HEK293 (cell line): ENCODE results near the gene LHFPL3.

Experiments
- CTCF ChIA-PET: fragments of 350-600 bp; formaldehyde crosslinking; extraction: SDS; loops from one replicate; lab custom pipeline; 2021; ENCODE audit warnings: antibody characterized with exemption; lab: Yijun Ruan, JAX
- POLR2A ChIA-PET: fragments of 300-600 bp; formaldehyde crosslinking; extraction: SDS; loops from one replicate; lab custom pipeline; 2020; ENCODE audit warnings: antibody characterized with exemption, inconsistent platforms; lab: Yijun Ruan, JAX
- H3K27ac ChIP-seq: fragments of 200-500 bp; sonication (Bioruptor generic); 2 replicates; pipeline ENCODE4 v1.5.1; 2014; ENCODE audit warnings: low read depth, low read length, control low read depth, inconsistent platforms; ENCODE audit errors: extremely low read depth
- H3K36me3 ChIP-seq, 2 experiments: fragments of 200-500 bp in 1 of 2; sonication (Bioruptor generic) in 1 of 2; 1 replicate in 1 of 2; 2 replicates in 1 of 2; pipeline ENCODE4 v1.5.1; 2014 to 2017; ENCODE audit warnings: inconsistent platforms in 2 of 2, low read length in 2 of 2; ENCODE audit not compliant: control insufficient read depth in 2 of 2, insufficient read depth in 1 of 2
- H3K4me1 ChIP-seq: fragments of 200-500 bp; sonication (Bioruptor generic); 2 replicates; pipeline ENCODE4 v1.5.1; 2014; ENCODE audit warnings: mild to moderate bottlenecking, low read length, inconsistent platforms; ENCODE audit not compliant: control insufficient read depth, insufficient read depth
- H3K4me3 ChIP-seq: 2 replicates; pipeline ENCODE4 v1.5.1; 2011; ENCODE audit warnings: low read depth, mild to moderate bottlenecking, control low read depth, low read length, moderate library complexity
- H3K9me3 ChIP-seq: fragments of 200-500 bp; sonication (Bioruptor generic); 2 replicates; pipeline ENCODE4 v1.5.1; 2014; ENCODE audit warnings: low read depth, low read length, inconsistent platforms; ENCODE audit not compliant: control insufficient read depth, insufficient read depth
- CTCF ChIP-seq: fragments of 450-650 bp; formaldehyde crosslinking; IDR thresholded peaks from 2 replicates; pipeline ENCODE4 v1.5.1; 2016; ENCODE audit warnings: missing biosample characterization, missing genetic modification characterization
- KLF7 ChIP-seq: fragments of 450-650 bp; formaldehyde crosslinking; IDR thresholded peaks from 2 replicates; pipeline ENCODE4 v1.5.1; 2016; ENCODE audit warnings: missing biosample characterization, missing genetic modification characterization, borderline replicate concordance
- MEIS1 ChIP-seq: sonication (generic); formaldehyde crosslinking; IDR thresholded peaks from 2 replicates; pipeline ENCODE4 v1.8.1; 2022; ENCODE audit warnings: missing genetic modification reagents, mild to moderate bottlenecking, borderline replicate concordance
- PRDM10 ChIP-seq: fragments of 450-650 bp; formaldehyde crosslinking; IDR thresholded peaks from 2 replicates; pipeline ENCODE4 v1.5.1; 2016; ENCODE audit warnings: missing biosample characterization, missing genetic modification characterization
- REPIN1 ChIP-seq: fragments of 450-650 bp; formaldehyde crosslinking; IDR thresholded peaks from 2 replicates; pipeline ENCODE4 v1.5.1; 2017; ENCODE audit warnings: missing biosample characterization, missing genetic modification characterization, low read depth
- ZBTB10 ChIP-seq: fragments of 450-650 bp; formaldehyde crosslinking; IDR thresholded peaks from 2 replicates; pipeline ENCODE4 v1.5.1; 2016; ENCODE audit warnings: missing biosample characterization, missing genetic modification characterization
- ZBTB49 ChIP-seq: fragments of 450-650 bp; formaldehyde crosslinking; IDR thresholded peaks from 2 replicates; pipeline ENCODE4 v1.5.1; 2016; ENCODE audit warnings: missing biosample characterization, missing genetic modification characterization, low read depth
- ZEB2 ChIP-seq: fragments of 450-650 bp; formaldehyde crosslinking; IDR thresholded peaks from 2 replicates; pipeline ENCODE4 v1.5.1; 2016; ENCODE audit warnings: missing biosample characterization, missing genetic modification characterization
- ZNF169 ChIP-seq: fragments of 450-650 bp; formaldehyde crosslinking; IDR thresholded peaks from 2 replicates; pipeline ENCODE4 v1.5.1; 2016; ENCODE audit warnings: missing biosample characterization, missing genetic modification characterization
- ZNF174 ChIP-seq: fragments of 450-650 bp; formaldehyde crosslinking; IDR thresholded peaks from 2 replicates; pipeline ENCODE4 v1.5.0; 2017; ENCODE audit warnings: missing biosample characterization, mild to moderate bottlenecking, missing genetic modification characterization
- ZNF184 ChIP-seq: fragments of 450-650 bp; IDR thresholded peaks from 2 replicates; pipeline ENCODE4 v1.5.1; 2018; ENCODE audit warnings: missing biosample characterization, mild to moderate bottlenecking, missing genetic modification characterization
- ZNF214 ChIP-seq: fragments of 450-650 bp; formaldehyde crosslinking; IDR thresholded peaks from 2 replicates; pipeline ENCODE4 v1.5.1; 2017; ENCODE audit warnings: missing biosample characterization, mild to moderate bottlenecking, missing genetic modification characterization, borderline replicate concordance
- ZNF324 ChIP-seq: fragments of 450-650 bp; formaldehyde crosslinking; IDR thresholded peaks from 2 replicates; pipeline ENCODE4 v1.5.1; 2016; ENCODE audit warnings: missing biosample characterization, missing genetic modification characterization
- ZNF707 ChIP-seq: fragments of 450-650 bp; formaldehyde crosslinking; IDR thresholded peaks from 2 replicates; pipeline ENCODE4 v1.5.1; 2016; ENCODE audit warnings: missing biosample characterization, missing genetic modification characterization
- ZSCAN16 ChIP-seq: fragments of 450-650 bp; formaldehyde crosslinking; IDR thresholded peaks from 2 replicates; pipeline ENCODE4 v1.5.1; 2016; ENCODE audit warnings: missing biosample characterization, missing genetic modification characterization
- ZSCAN30 ChIP-seq: fragments of 450-650 bp; IDR thresholded peaks from 2 replicates; pipeline ENCODE4 v1.5.1; 2018; ENCODE audit warnings: missing biosample characterization, mild to moderate bottlenecking, missing genetic modification characterization, moderate library complexity
- ZSCAN5A ChIP-seq: fragments of 450-650 bp; formaldehyde crosslinking; IDR thresholded peaks from 2 replicates; pipeline ENCODE4 v1.5.1; 2016; ENCODE audit warnings: missing biosample characterization, missing genetic modification characterization

Gene LHFPL3

GRCh38 chr7:104625956-104626355 is 297.6 kb downstream of the LHFPL3 start:
- ChIA-PET CTCF (interaction anchor here (0.7 kb wide), 1 partner anchor 19 kb away, joined by 3 read pairs; no protein-coding TSS in a partner anchor), POLR2A (no interaction called here)
- no peak overlapping the region for H3K27ac ChIP-seq
- TF ChIP-seq MEIS1 (no peak), PRDM10 (no peak), ZBTB49 (no peak), ZEB2 (no peak), ZSCAN30 (tag by site-specific recombination) (no peak), REPIN1 (tag by site-specific recombination) (no peak), CTCF (tag by site-specific recombination) (no peak), ZNF324 (tag by site-specific recombination) (no peak), ZSCAN16 (tag by site-specific recombination) (no peak), ZBTB10 (no peak), ZNF707 (tag by site-specific recombination) (no peak), ZSCAN5A (tag by site-specific recombination) (no peak), ZNF214 (tag by site-specific recombination) (no peak), ZNF184 (tag by site-specific recombination) (no peak), ZNF169 (no peak), ZNF174 (no peak), KLF7 (tag by site-specific recombination) (no peak)
- H3K36me3 ChIP-seq, result no peaks in the 10 kb centered on the region
- H3K4me1 ChIP-seq, result no peaks in the 10 kb centered on the region
- no peak overlapping the region for H3K4me3 ChIP-seq
- H3K9me3 ChIP-seq, result no peaks in the 10 kb centered on the region
